Keratinocyte (primary cell): Measurements from ENCODE around the gene MSH2. TPM values are rescaled to one million over a fixed set of nuclear protein-coding genes. Genes with fewer than 3 reads are reported as not detected.
"Not testable (repeated sequence)": the region's sequence is repeated elsewhere in the genome, so short reads cannot be mapped to it uniquely, and the experiment has no call there.

ENCODE experiments used
- DNase-seq: peaks from one replicate; pipeline ENCODE4 v3.0.0-alpha.2; 2011; ENCODE audit warnings: low read depth, missing footprints, low spot score
- FAIRE-seq: peaks from 2 replicates; lab custom pipeline; 2011; peaks lifted over from hg19 to GRCh38; lab: Jason Lieb, UNC
- H2AFZ ChIP-seq: 2 replicates; pipeline ENCODE4 v1.6.0; 2012; ENCODE audit warnings: low read length, control low read depth, inconsistent platforms; ENCODE audit not compliant: control insufficient read depth
- H3K27ac ChIP-seq: 2 replicates; pipeline ENCODE4 v1.5.1; 2011; ENCODE audit warnings: low read length; ENCODE audit not compliant: control insufficient read depth, insufficient read depth
- H3K27me3 ChIP-seq: 3 replicates; pipeline ENCODE4 v1.6.0; 2011; ENCODE audit warnings: low read length; ENCODE audit not compliant: control insufficient read depth, insufficient read depth; ENCODE audit errors: extremely low read depth
- H3K36me3 ChIP-seq, 2 experiments: 2 replicates in 1 of 2; 3 replicates in 1 of 2; pipeline ENCODE4 v1.5.1; 2011; ENCODE audit warnings: low read length in 2 of 2, mild to moderate bottlenecking in 1 of 2; ENCODE audit not compliant: control insufficient read depth in 2 of 2, insufficient read depth in 2 of 2; ENCODE audit errors: extremely low read depth in 1 of 2
- H3K4me1 ChIP-seq: 3 replicates; pipeline ENCODE4 v1.5.1; 2011; ENCODE audit warnings: low read length; ENCODE audit not compliant: control insufficient read depth, insufficient read depth; ENCODE audit errors: extremely low read depth
- H3K4me2 ChIP-seq: 3 replicates; pipeline ENCODE4 v1.6.0; 2011; ENCODE audit warnings: low read depth, low read length; ENCODE audit not compliant: control insufficient read depth, insufficient read depth; ENCODE audit errors: extremely low read depth
- H3K4me3 ChIP-seq, 3 experiments: fragments of 200-600 bp in 1 of 3; sonication (generic) in 1 of 3; 2 replicates in 2 of 3; 3 replicates in 1 of 3; pipeline ENCODE4 v1.5.1; 2011 to 2016; ENCODE audit warnings: low read length in 3 of 3, mild to moderate bottlenecking in 3 of 3, control low read depth in 2 of 3, inconsistent platforms in 1 of 3, low read depth in 1 of 3, mixed read lengths in 1 of 3, mixed run types in 1 of 3, moderate library complexity in 1 of 3; ENCODE audit not compliant: control insufficient read depth in 2 of 3, insufficient read depth in 2 of 3; ENCODE audit errors: extremely low read depth in 1 of 3
- H3K79me2 ChIP-seq: 2 replicates; pipeline ENCODE4 v1.6.0; 2012; ENCODE audit warnings: low read length; ENCODE audit not compliant: control insufficient read depth, insufficient read depth
- H3K9ac ChIP-seq: 3 replicates; pipeline ENCODE4 v1.6.0; 2011; ENCODE audit warnings: low read length; ENCODE audit not compliant: control insufficient read depth, insufficient read depth; ENCODE audit errors: extremely low read depth
- H3K9me1 ChIP-seq: 3 replicates; pipeline ENCODE4 v1.6.0; 2011; ENCODE audit warnings: low read length; ENCODE audit not compliant: control insufficient read depth, insufficient read depth; ENCODE audit errors: extremely low read depth
- H3K9me3 ChIP-seq: 2 replicates; pipeline ENCODE4 v1.5.1; 2012; ENCODE audit warnings: low read depth, low read length; ENCODE audit not compliant: control insufficient read depth
- H4K20me1 ChIP-seq: 3 replicates; pipeline ENCODE4 v1.6.0; 2011; ENCODE audit warnings: low read length; ENCODE audit not compliant: control insufficient read depth, insufficient read depth; ENCODE audit errors: extremely low read depth
- EZH2 ChIP-seq: IDR thresholded peaks from one replicate; pipeline ENCODE4 v1.6.1; 2012; ENCODE audit warnings: inconsistent platforms, mild to moderate bottlenecking, low read length, moderate library complexity
- dilution Hi-C: fragments of 300-500 bp; cut with MboI; formaldehyde crosslinking; loops from one replicate; pipeline ENCODE4 v1.7.0; 2020; ENCODE audit warnings: low sequenced_read_pairs; ENCODE audit not compliant: extremely low pct_ligation_motif_present
- polyA plus RNA-seq, 5 experiments: library from polyadenylated mRNA; depleted of rRNA in 3 of 5; stranded (reverse) in 3 of 5; stranded (forward) in 1 of 5; unstranded in 1 of 5; fragments of >200 nt; gene quantifications; 1 replicate in 1 of 5; 2 replicates in 3 of 5; 3 replicates in 1 of 5; pipeline versions ENCODE4 v1.2.1 to v1.2.3, GENCODE V29; 2011 to 2012; ENCODE audit warnings: missing spikeins in 2 of 5, low read depth in 1 of 5, low replicate concordance in 1 of 5
- TF ChIP-seq, protein P1 (sequence below), 3 experiments: IDR thresholded peaks in 1 of 3; conservative IDR thresholded peaks in 1 of 3; optimal IDR thresholded peaks in 1 of 3; 2 replicates in 2 of 3; 3 replicates in 1 of 3; pipeline versions ENCODE3 to v1.5.1; 2011; ENCODE audit warnings: low read length in 3 of 3, mild to moderate bottlenecking in 3 of 3, moderate library complexity in 2 of 3, control low read depth in 1 of 3, inconsistent platforms in 1 of 3; ENCODE audit not compliant: insufficient read depth in 2 of 3; ENCODE audit errors: extremely low read depth in 1 of 3

MSH2 gene
- polyA plus RNA-seq, 1 donor (not counting 4 experiments of a cell fraction or from before 2014, with no cell fraction given) = 16.8 TPM

DNA sequence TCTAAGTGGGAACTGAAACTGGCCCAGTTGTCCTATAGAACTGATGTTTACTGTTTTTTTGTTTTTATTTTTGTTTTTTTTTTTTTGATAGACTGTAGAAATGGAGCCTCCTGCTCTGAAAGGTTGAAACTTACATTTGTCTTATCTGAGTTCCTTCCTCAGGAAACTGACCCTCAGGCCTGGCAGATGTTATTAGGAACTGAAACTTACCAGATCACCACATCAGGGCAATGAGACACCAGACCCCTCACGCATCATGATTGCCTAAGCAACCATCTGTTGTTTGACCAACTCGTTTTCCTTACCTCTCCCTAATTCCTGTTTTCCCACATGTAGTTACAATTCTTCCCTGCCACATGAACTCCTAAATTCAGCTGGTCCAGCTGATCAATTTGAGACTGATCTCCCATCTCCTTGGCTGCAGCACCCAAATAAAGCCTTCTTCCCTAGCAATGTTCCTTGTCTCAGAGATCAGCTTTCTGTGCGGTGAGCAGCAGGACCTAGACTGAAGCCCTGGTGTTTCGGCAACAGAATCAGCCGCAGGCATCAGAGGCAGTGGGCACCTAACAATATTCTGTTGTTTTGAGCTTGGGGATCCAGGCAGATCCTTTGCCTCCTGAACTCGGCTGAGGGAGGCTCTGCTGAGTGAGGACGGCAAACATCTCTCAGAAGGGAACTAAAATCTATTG lies 96.8 kb downstream of the MSH2 start:
- Histone ChIP-seq H3K4me1 (peaks cover 18% of the 10 kb centered on the region), H3K79me2 (no peaks in the 10 kb centered on the region), H3K27me3 (no peaks in the 10 kb centered on the region), H3K4me2 (no peak overlapping the region), H4K20me1 (no peaks in the 10 kb centered on the region), H3K4me3 (no peak overlapping the region), H3K27ac (no peak overlapping the region), H3K9ac (no peak overlapping the region), H3K9me1 (no peaks in the 10 kb centered on the region), H3K36me3 (no peaks in the 10 kb centered on the region), H3K9me3 (peaks cover 12% of the 10 kb centered on the region), H2AFZ (no peak overlapping the region)
- no peak for TF ChIP-seq EZH2
- TF ChIP-seq, protein P1, sequence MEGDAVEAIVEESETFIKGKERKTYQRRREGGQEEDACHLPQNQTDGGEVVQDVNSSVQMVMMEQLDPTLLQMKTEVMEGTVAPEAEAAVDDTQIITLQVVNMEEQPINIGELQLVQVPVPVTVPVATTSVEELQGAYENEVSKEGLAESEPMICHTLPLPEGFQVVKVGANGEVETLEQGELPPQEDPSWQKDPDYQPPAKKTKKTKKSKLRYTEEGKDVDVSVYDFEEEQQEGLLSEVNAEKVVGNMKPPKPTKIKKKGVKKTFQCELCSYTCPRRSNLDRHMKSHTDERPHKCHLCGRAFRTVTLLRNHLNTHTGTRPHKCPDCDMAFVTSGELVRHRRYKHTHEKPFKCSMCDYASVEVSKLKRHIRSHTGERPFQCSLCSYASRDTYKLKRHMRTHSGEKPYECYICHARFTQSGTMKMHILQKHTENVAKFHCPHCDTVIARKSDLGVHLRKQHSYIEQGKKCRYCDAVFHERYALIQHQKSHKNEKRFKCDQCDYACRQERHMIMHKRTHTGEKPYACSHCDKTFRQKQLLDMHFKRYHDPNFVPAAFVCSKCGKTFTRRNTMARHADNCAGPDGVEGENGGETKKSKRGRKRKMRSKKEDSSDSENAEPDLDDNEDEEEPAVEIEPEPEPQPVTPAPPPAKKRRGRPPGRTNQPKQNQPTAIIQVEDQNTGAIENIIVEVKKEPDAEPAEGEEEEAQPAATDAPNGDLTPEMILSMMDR (optimal IDR thresholded peaks at IDR 0.05 in 1 of 3, IDR thresholded peaks at IDR 0.05 in 1 of 3, conservative IDR thresholded peaks at IDR 0.05 in 1 of 3; ENCODE audit: extremely low read depth in 1 of 3, insufficient read depth in 2 of 3, low read length in 3 of 3) = no peak
- FAIRE-seq = no peak
- DNase-seq = no peak
- dilution Hi-C loops = no loop called here

DNA sequence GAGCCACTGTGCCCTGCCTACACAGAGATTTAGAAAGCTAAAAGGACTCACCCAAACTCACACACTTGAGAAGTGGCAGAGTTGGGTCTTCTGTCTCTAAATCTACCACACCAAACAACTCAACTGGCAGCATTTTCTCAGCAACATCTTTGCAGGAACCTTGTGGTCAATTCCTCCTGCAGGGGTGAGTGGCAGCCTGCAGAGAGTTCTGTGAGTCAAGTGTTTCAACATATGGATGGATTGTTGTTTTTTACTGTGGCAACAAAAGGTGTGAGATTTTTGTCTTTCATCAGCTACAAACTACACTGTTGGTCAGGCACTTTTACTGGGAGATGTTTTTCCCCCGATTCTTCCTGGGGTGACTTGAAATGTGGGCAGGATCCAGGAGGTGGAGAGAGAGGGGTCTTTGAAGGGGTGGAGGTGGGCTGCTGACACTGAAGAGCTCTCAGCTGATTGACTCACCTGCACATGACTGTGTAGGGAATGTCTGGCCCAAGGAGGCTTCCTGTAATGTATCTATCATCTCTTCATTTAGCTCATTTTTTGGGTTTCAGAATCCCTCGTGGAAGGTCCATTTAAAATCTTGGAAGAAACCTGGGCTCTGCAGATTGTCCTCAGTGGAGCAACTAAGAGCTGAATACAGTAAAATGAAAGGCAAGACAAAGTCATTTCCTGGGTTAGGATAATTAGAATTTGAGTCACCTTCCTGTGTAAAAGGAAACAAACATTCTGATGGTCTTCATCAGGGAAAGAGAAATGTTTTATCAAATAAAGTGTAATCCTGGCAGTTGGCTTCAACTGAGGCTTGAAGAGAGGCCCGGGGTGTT lies 98.6 kb downstream of the MSH2 start:
- H3K36me3 ChIP-seq = no peaks in the 10 kb centered on the region
- H3K4me1 ChIP-seq = peaks cover 18% of the 10 kb centered on the region
- peaks cover 12% of the 10 kb centered on the region for H3K9me3 ChIP-seq
- DNase-seq (no peak), FAIRE-seq (peak; percentile 71)
- H4K20me1 ChIP-seq = no peaks in the 10 kb centered on the region
- H3K79me2 ChIP-seq = no peaks in the 10 kb centered on the region
- H3K27me3 ChIP-seq = no peaks in the 10 kb centered on the region
- TF ChIP-seq, protein P1 (optimal IDR thresholded peaks at IDR 0.05 in 1 of 3, IDR thresholded peaks at IDR 0.05 in 1 of 3, conservative IDR thresholded peaks at IDR 0.05 in 1 of 3; ENCODE audit: extremely low read depth in 1 of 3, insufficient read depth in 2 of 3, low read length in 3 of 3) = no peak
- TF ChIP-seq EZH2 = no peak
- peak overlapping the region; percentile 62 for H3K27ac ChIP-seq
- no peaks in the 10 kb centered on the region for H3K9me1 ChIP-seq
- H3K4me3 ChIP-seq = no peak overlapping the region
- H3K9ac ChIP-seq = no peak overlapping the region
- peak overlapping the region; percentile 45 for H3K4me2 ChIP-seq
- dilution Hi-C loops = no loop called here
- H2AFZ ChIP-seq = peak overlapping the region; percentile 23

DNA sequence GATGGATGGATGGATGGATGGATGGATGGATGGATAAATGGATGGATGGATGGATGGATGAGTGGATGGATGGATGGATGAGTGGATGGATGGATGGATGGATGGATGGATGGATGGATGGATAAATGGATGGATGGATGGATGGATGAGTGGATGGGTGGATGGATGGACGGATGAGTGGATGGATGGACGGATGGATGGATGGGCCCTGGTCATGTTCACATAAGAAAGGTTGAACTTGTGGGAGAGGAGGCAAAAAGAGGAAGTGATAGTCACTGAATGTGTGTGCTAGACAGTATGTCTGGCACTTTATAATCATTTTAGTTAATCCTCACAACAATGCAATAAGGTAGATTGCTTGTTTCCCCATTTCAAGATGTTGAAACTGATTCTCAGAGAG lies 99.5 kb downstream of the MSH2 start:
- not testable (repeated sequence) for FAIRE-seq, H3K4me2 ChIP-seq

More for the DNA sequence above, 99.5 kb downstream of the MSH2 start:
- H3K9ac ChIP-seq, H4K20me1 ChIP-seq, H3K36me3 ChIP-seq, H3K27ac ChIP-seq, H3K4me3 ChIP-seq, H3K79me2 ChIP-seq, DNase-seq, H2AFZ ChIP-seq, H3K27me3 ChIP-seq, H3K9me1 ChIP-seq, dilution Hi-C loops: not testable (repeated sequence)
- peaks cover 12% of the 10 kb centered on the region for H3K9me3 ChIP-seq
- H3K4me1 ChIP-seq = peaks cover 18% of the 10 kb centered on the region
